Measurements from ENCODE around the gene DTD1.

GRCh38 chr20:18808712-18809111, 220.9 kb downstream of the DTD1 start:
- TF ChIP-seq EZH2 (IDR thresholded peaks at IDR 0.05; ENCODE audit: insufficient read depth, poor library complexity, severe bottlenecking) (no peak), EZH2phosphoT487 (IDR thresholded peaks at IDR 0.05; ENCODE audit: insufficient read depth, low read depth) (no peak)
